Activated T-helper 17 cell treated with anti-CD3 and anti-CD28 coated beads, Interleukin-2, amount 50 U/mL, for 72 hours (primary cell): ENCODE measurements around the gene NKIRAS1. TPM values are rescaled to one million over a fixed set of nuclear protein-coding genes. Genes with fewer than 3 reads are reported as not detected.
"Not testable (repeated sequence)": the region's sequence is repeated elsewhere in the genome, so short reads cannot be mapped to it uniquely, and the experiment has no call there.

Experiments
- ATAC-seq: fragments of 150-1000 bp; cut with Tn5 transposase; replicated peaks from 2 replicates; pipeline ENCODE4 v1.10.0; 2021; ENCODE audit warnings: mild to moderate bottlenecking, moderate library complexity
- H3K27ac Mint-ChIP-seq: one replicate; pipeline ENCODE4 v1.8.0; 2022; ENCODE audit warnings: mixed read lengths
- H3K27me3 Mint-ChIP-seq: one replicate; pipeline ENCODE4 v1.8.0; 2022; ENCODE audit warnings: mixed read lengths
- H3K36me3 Mint-ChIP-seq: one replicate; pipeline ENCODE4 v1.8.0; 2022; ENCODE audit warnings: low read depth, mild to moderate bottlenecking, mixed read lengths
- H3K4me1 Mint-ChIP-seq: one replicate; pipeline ENCODE4 v1.8.0; 2022; ENCODE audit warnings: mixed read lengths
- H3K4me3 Mint-ChIP-seq: one replicate; pipeline ENCODE4 v1.8.0; 2022; ENCODE audit warnings: mild to moderate bottlenecking, mixed read lengths
- H3K9me3 Mint-ChIP-seq: one replicate; pipeline ENCODE4 v1.8.0; 2022; ENCODE audit warnings: mixed read lengths
- total RNA-seq, 2 donors: library from RNA; stranded (reverse); gene quantifications; one replicate each; pipeline ENCODE4 v1.2.3, GENCODE V29; 2022

The NKIRAS1 gene
- total RNA-seq, 2 donors from 2014 or later, result 5.1 to 6.2 TPM

- Mint-ChIP-seq H3K36me3 (peaks cover 37% of the 10 kb centered on the region), H3K4me1 (no peaks in the 10 kb centered on the region), H3K27me3 (no peaks in the 10 kb centered on the region), H3K27ac (no peak overlapping the region), H3K9me3 (no peaks in the 10 kb centered on the region), H3K4me3 (no peak overlapping the region)
- ATAC-seq, result no peak
These were observed 12.2 kb downstream of the NKIRAS1 start for GRCh38 chr3:23904545-23904944.

- Mint-ChIP-seq H3K4me3 (no peak overlapping the region), H3K9me3 (no peaks in the 10 kb centered on the region), H3K27me3 (no peaks in the 10 kb centered on the region), H3K4me1 (peaks cover 9% of the 10 kb centered on the region), H3K36me3 (peaks cover 61% of the 10 kb centered on the region), H3K27ac (no peak overlapping the region)
- ATAC-seq, result no peak
These were observed 16.0 kb downstream of the NKIRAS1 start for GRCh38 chr3:23900744-23901143.

GRCh38 chr3:23895181-23895580, 21.6 kb downstream of the NKIRAS1 start:
- ATAC-seq, result no peak
- H3K27me3 Mint-ChIP-seq, result no peaks in the 10 kb centered on the region
- peaks cover 65% of the 10 kb centered on the region for H3K36me3 Mint-ChIP-seq
- no peak overlapping the region for H3K4me3 Mint-ChIP-seq
- peak overlapping the region; percentile 67 for H3K27ac Mint-ChIP-seq
- peaks cover 14% of the 10 kb centered on the region for H3K4me1 Mint-ChIP-seq
- H3K9me3 Mint-ChIP-seq, result no peaks in the 10 kb centered on the region

GRCh38 chr3:23894254-23895061, 22.3 kb downstream of the NKIRAS1 start:
- H3K4me3 Mint-ChIP-seq, result no peak overlapping the region
- no peak overlapping the region for H3K27ac Mint-ChIP-seq
- no peaks in the 10 kb centered on the region for H3K27me3 Mint-ChIP-seq
- H3K4me1 Mint-ChIP-seq, result peaks cover 14% of the 10 kb centered on the region
- no peaks in the 10 kb centered on the region for H3K9me3 Mint-ChIP-seq
- ATAC-seq, result no peak
- H3K36me3 Mint-ChIP-seq, result peaks cover 64% of the 10 kb centered on the region

- Mint-ChIP-seq H3K4me3 (no peak overlapping the region), H3K4me1 (no peaks in the 10 kb centered on the region), H3K36me3 (peaks cover 32% of the 10 kb centered on the region), H3K9me3 (no peaks in the 10 kb centered on the region), H3K27ac (no peak overlapping the region), H3K27me3 (no peaks in the 10 kb centered on the region)
- ATAC-seq, result no peak
These were observed 26.8 kb downstream of the NKIRAS1 start for GRCh38 chr3:23889950-23890349.

GRCh38 chr3:23889386-23889785, 27.4 kb downstream of the NKIRAS1 start:
- H3K27me3 Mint-ChIP-seq, result no peaks in the 10 kb centered on the region
- H3K4me1 Mint-ChIP-seq, result no peaks in the 10 kb centered on the region
- no peak overlapping the region for H3K4me3 Mint-ChIP-seq
- H3K9me3 Mint-ChIP-seq, result no peaks in the 10 kb centered on the region
- H3K27ac Mint-ChIP-seq, result no peak overlapping the region
- ATAC-seq, result no peak
- peaks cover 32% of the 10 kb centered on the region for H3K36me3 Mint-ChIP-seq

GRCh38 chr3:23888617-23889228, 28.1 kb downstream of the NKIRAS1 start:
- no peaks in the 10 kb centered on the region for H3K9me3 Mint-ChIP-seq
- no peak overlapping the region for H3K27ac Mint-ChIP-seq
- H3K4me1 Mint-ChIP-seq, result no peaks in the 10 kb centered on the region
- no peak for ATAC-seq
- H3K36me3 Mint-ChIP-seq, result peaks cover 32% of the 10 kb centered on the region
- H3K4me3 Mint-ChIP-seq, result no peak overlapping the region
- no peaks in the 10 kb centered on the region for H3K27me3 Mint-ChIP-seq

- H3K4me3 Mint-ChIP-seq, result no peak overlapping the region
- no peaks in the 10 kb centered on the region for H3K9me3 Mint-ChIP-seq
- no peak overlapping the region for H3K27ac Mint-ChIP-seq
- H3K36me3 Mint-ChIP-seq, result peaks cover 19% of the 10 kb centered on the region
- H3K27me3 Mint-ChIP-seq, result no peaks in the 10 kb centered on the region
- H3K4me1 Mint-ChIP-seq, result no peaks in the 10 kb centered on the region
- ATAC-seq, result no peak
These were observed 30.5 kb downstream of the NKIRAS1 start for GRCh38 chr3:23886311-23886710.

GRCh38 chr3:23885210-23885609, 31.6 kb downstream of the NKIRAS1 start:
- Mint-ChIP-seq H3K4me3 (no peak overlapping the region), H3K27me3 (no peaks in the 10 kb centered on the region), H3K36me3 (peaks cover 11% of the 10 kb centered on the region), H3K9me3 (no peaks in the 10 kb centered on the region), H3K27ac (peak overlapping the region; percentile 17), H3K4me1 (no peaks in the 10 kb centered on the region)
- no peak for ATAC-seq

GRCh38 chr3:23884481-23884880, 32.3 kb downstream of the NKIRAS1 start:
- no peak for ATAC-seq
- Mint-ChIP-seq H3K27ac (peak overlapping the region; percentile 17), H3K4me1 (peaks cover 2% of the 10 kb centered on the region), H3K27me3 (no peaks in the 10 kb centered on the region), H3K36me3 (peaks cover 5% of the 10 kb centered on the region), H3K4me3 (no peak overlapping the region), H3K9me3 (no peaks in the 10 kb centered on the region)

GRCh38 chr3:23882487-23882918, 34.3 kb downstream of the NKIRAS1 start:
- Mint-ChIP-seq H3K9me3 (no peaks in the 10 kb centered on the region), H3K27ac (no peak overlapping the region), H3K27me3 (no peaks in the 10 kb centered on the region), H3K36me3 (no peaks in the 10 kb centered on the region), H3K4me1 (peaks cover 10% of the 10 kb centered on the region), H3K4me3 (no peak overlapping the region)
- no peak for ATAC-seq

- H3K4me1 Mint-ChIP-seq, result peaks cover 13% of the 10 kb centered on the region
- not testable (repeated sequence) for H3K27ac Mint-ChIP-seq, H3K9me3 Mint-ChIP-seq, H3K27me3 Mint-ChIP-seq, ATAC-seq, H3K4me3 Mint-ChIP-seq, H3K36me3 Mint-ChIP-seq
These were observed 34.8 kb downstream of the NKIRAS1 start for GRCh38 chr3:23881993-23882392.

GRCh38 chr3:23880703-23881339, 36.0 kb downstream of the NKIRAS1 start:
- no peak for ATAC-seq
- Mint-ChIP-seq H3K9me3 (no peaks in the 10 kb centered on the region), H3K4me3 (no peak overlapping the region), H3K27ac (no peak overlapping the region), H3K27me3 (no peaks in the 10 kb centered on the region), H3K4me1 (peaks cover 13% of the 10 kb centered on the region), H3K36me3 (no peaks in the 10 kb centered on the region)

GRCh38 chr3:23879485-23879884, 37.3 kb downstream of the NKIRAS1 start:
- H3K4me1 Mint-ChIP-seq, result peaks cover 13% of the 10 kb centered on the region
- H3K36me3 Mint-ChIP-seq, result no peaks in the 10 kb centered on the region

More at GRCh38 chr3:23879485-23879884, 37.3 kb downstream of the NKIRAS1 start:
- H3K9me3 Mint-ChIP-seq, result no peaks in the 10 kb centered on the region
- ATAC-seq, result no peak
- no peak overlapping the region for H3K27ac Mint-ChIP-seq
- no peak overlapping the region for H3K4me3 Mint-ChIP-seq
- H3K27me3 Mint-ChIP-seq, result no peaks in the 10 kb centered on the region
